Thyroid gland (tissue), 4 donors: ENCODE data around the gene MAPK8.

Experiments
- POLR2A ChIP-seq, 2 donors: fragments of 450-650 bp; IDR thresholded peaks; one replicate each; pipeline ENCODE4 v1.6.1; 2017; ENCODE audit warnings: antibody characterized with exemption in 2 of 2, mild to moderate bottlenecking in 2 of 2, moderate library complexity in 1 of 2
- TF ChIP-seq, protein P1 (sequence below), 6 experiments: fragments of 200-600 bp in 3 of 6; fragments of 450-650 bp in 3 of 6; sonication (generic) in 3 of 6; IDR thresholded peaks; one replicate each; pipeline ENCODE4 v1.5.1; 2016 to 2019; ENCODE audit warnings: antibody characterized with exemption in 6 of 6, mild to moderate bottlenecking in 2 of 6, inconsistent platforms in 1 of 6, moderate library complexity in 1 of 6

DNA sequence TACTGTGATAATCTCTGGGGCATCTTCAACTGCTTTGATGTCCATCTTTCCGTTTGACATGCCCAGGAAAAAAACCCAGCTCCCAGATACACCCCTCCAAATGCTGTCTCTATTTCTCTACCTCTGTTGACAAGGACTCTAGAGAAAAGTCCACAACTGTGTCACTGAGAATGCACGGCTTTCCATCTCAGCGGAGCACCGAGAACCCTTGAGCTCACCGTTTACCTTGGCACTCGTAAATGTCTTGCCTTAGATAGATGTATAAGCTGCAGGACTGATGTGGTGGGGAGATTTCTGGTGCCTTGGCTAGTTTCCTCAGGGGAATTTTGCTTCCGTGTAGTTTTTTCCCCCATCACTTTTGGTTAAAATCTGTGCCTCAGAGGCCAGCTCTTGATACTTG, 7.4 kb upstream of the MAPK8 start:
- TF ChIP-seq, protein P1, sequence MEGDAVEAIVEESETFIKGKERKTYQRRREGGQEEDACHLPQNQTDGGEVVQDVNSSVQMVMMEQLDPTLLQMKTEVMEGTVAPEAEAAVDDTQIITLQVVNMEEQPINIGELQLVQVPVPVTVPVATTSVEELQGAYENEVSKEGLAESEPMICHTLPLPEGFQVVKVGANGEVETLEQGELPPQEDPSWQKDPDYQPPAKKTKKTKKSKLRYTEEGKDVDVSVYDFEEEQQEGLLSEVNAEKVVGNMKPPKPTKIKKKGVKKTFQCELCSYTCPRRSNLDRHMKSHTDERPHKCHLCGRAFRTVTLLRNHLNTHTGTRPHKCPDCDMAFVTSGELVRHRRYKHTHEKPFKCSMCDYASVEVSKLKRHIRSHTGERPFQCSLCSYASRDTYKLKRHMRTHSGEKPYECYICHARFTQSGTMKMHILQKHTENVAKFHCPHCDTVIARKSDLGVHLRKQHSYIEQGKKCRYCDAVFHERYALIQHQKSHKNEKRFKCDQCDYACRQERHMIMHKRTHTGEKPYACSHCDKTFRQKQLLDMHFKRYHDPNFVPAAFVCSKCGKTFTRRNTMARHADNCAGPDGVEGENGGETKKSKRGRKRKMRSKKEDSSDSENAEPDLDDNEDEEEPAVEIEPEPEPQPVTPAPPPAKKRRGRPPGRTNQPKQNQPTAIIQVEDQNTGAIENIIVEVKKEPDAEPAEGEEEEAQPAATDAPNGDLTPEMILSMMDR (IDR thresholded peaks at IDR 0.05) = no peak
- no peak for TF ChIP-seq POLR2A (IDR thresholded peaks at IDR 0.05)
